HG03521 (cell line): ENCODE data around the gene TMEM252.

Experiments used
- ATAC-seq: cut with Tn5 transposase; IDR thresholded peaks from one replicate; pipeline ENCODE4 v1.9.1; 2021; ENCODE audit warnings: mild to moderate bottlenecking, moderate library complexity; ENCODE audit not compliant: unreplicated experiment

The TMEM252 gene, protein sequence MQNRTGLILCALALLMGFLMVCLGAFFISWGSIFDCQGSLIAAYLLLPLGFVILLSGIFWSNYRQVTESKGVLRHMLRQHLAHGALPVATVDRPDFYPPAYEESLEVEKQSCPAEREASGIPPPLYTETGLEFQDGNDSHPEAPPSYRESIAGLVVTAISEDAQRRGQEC

DNA sequence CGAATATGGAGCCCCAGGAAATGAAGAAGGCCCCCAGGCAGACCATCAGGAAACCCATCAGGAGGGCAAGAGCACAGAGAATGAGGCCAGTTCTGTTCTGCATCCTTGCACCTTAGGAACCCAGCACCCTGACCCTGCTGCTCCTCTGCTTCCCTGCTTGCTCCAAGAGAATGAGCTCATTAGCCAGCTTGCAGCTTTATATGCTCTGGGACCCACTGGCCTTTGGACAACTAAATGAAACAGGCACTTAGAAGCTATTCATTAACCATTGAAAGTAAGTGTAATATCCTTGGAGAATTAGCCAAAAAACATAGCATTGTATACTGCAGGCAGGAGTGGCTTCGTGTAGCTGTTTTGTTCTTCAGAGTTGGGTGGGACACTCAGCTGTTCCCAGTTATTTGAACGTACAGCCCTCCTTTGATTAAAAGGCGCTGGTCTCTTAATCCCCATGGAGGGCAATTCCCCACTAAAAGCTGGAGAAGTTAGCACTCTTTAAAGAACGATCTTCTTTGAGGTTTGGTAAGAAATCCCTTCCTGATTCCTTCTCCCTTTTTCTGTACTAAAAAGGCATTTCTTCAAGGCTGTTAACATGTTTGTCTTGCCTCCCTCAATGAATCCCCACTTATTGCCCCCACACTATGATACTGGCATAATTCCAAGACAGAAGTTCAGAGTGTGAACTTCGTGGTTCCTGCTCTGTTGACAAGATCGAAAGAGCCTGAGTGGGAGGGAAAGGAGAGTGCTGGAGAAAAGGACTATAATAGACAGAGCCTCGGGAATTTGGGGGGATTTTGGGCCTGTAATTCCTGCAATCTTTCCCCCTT is at the start of gene TMEM252:
TSS of gene TMEM252 (minus strand) at position 172 of the 824 bp plus-strand sequence. CDS start at position 103, 69 bp downstream.
- no peak for ATAC-seq

DNA sequence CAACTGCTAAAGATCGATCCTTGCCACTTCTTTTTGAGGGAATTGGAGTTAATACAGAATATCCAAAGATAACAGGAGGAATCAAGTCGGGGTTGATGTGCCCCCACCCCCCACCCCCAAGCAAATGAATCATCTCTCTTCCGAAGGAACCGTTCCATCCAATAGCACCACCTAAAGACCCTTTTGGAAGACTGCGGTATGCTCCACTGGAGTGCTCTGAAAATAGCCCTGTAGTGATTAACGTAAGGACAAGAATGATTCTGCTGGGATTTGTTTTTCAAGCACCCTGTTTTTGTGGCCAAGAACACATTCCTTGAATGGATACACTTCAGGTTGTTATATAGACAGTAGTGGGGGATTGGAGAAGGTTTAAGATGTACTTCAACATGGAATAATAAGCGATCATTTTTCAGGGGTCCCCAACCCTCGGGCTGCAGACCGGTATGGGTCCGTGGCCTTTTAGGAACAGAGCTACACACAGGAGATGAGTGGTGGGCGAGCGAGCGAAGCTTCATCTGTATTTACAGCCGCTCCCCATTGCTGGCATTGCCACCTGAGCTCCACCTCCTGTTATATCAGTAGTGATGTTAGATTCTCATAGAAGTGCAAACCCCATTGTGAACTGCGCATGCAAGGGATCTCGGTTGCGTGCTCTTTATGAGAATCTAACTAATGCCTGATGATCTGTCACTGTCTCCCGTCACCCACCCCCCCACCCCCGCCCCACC is 44.5 kb upstream of the TMEM252 start:
- ATAC-seq, result no peak

GRCh38 chr9:68584189-68585033 is 43.7 kb upstream of the TMEM252 start:
- ATAC-seq, result peak; percentile 89

GRCh38 chr9:68581696-68582095 is 41.0 kb upstream of the TMEM252 start:
- no peak for ATAC-seq

DNA sequence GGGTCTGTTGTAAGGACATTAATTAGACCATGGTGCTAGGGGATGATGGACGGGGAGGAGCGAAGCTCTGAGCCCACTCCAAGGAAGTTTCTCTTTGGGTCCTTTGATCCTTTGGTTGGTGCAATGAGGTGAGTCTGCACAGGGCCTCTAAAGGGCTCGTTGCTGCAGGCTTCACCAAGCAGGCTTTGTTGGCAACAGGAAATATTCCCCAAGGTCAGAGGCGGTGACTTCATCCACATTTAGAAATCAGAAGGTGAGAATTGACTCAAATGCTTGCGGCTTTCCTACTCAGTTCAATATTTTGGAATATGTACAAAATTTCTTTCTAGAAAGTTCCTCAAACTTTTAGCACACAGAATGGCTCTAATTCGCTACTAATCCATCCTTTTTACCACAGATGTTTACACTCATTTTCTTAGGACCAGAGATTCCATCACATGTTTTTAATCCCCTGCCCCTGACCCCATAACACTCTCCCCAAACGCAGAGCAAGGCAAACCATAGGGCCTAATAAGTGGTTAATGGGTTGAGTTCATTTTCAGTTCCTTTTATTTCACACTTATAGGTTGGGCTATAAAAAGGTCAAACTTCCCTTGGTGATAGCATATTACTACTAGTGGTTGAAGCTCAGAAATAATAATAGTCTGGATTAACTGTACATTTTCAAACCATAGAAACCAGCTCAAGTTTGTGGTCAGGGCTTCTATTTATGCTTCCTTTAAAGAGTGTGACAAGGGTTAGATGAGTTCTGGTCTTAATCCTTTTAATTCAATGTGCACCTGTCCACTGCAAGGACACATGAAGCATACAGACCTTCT is 37.3 kb upstream of the TMEM252 start:
- peak; percentile 79 for ATAC-seq

DNA sequence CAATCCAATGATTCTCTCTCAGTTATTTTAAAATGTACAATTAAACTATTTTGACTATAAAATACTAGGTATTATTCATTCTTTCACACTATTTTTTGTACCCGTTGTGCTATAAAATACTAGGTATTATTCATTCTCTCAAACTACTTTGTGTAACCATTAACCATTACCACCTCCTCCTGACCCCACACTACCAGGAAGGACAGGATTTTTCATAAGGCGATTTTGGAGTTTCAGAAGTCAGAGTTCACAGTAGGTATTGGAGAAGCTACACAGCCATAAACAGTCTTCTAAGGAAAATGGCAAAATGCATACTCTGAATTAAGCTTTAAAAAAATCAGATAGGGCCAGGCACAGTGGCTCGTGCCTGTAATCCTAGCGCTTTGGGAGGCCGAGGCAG is 35.1 kb upstream of the TMEM252 start:
- ATAC-seq, result no peak

DNA sequence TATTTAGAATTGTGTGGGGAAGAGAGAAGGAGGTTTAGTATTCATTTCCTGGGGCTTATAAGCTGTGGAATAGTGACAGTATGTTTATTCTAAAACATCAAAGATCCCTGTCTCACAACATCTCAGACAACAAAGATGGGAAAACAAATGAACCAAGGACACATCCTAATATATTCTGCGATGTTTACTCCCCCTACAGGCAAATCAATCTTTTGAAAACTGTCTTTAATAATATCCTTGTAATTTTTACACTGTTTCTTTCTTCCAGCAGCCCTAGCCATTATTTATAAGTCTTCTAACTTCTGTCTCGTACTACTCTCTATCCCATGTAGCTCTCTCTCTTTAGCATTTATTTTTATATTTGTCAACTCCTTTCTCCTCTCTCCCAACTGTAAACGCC is 33.5 kb upstream of the TMEM252 start:
- no peak for ATAC-seq

DNA sequence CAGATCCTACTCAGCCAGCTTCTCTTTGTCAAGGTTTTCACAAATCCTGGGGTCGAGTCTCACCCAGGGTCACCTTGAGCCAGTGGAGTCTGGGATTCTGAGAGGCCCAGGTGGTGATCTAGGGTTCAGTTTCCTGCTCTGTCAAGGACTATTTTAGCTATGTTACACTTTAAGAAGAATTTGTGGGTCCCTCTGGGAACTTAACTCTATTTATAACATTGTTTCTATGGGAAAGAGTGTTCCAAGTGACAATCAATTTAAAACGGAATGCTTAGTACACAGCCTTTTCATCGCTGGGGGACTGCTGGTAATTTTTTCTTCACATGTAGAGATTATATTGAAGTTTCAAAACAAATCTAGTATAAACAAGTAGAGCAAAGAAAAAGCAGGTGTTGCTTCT is 26.9 kb upstream of the TMEM252 start:
- no peak for ATAC-seq

DNA sequence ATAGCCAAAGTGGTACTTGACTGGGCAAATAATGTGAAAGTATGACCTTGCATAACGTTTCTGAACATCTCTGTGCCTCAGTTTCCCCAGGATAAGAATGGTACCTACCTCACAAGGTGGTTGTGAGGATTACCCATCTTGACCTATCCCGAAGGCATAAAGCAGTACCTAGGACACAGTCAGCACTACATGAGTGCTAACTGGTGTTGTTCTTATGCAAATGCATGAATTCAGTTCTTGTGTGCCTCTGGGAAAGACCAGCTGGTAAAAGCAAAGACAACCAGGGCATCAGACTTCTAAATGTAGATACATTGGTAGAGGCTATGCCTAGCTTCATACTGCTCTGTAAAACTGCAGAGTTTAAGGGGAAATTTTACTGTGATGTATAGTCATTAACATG is 21.8 kb upstream of the TMEM252 start:
- ATAC-seq, result no peak

- no peak for ATAC-seq
Measured at GRCh38 chr9:68560071-68560844, 19.6 kb upstream of the TMEM252 start.

- ATAC-seq, result no peak
Measured at GRCh38 chr9:68558545-68558944, 17.9 kb upstream of the TMEM252 start.

DNA sequence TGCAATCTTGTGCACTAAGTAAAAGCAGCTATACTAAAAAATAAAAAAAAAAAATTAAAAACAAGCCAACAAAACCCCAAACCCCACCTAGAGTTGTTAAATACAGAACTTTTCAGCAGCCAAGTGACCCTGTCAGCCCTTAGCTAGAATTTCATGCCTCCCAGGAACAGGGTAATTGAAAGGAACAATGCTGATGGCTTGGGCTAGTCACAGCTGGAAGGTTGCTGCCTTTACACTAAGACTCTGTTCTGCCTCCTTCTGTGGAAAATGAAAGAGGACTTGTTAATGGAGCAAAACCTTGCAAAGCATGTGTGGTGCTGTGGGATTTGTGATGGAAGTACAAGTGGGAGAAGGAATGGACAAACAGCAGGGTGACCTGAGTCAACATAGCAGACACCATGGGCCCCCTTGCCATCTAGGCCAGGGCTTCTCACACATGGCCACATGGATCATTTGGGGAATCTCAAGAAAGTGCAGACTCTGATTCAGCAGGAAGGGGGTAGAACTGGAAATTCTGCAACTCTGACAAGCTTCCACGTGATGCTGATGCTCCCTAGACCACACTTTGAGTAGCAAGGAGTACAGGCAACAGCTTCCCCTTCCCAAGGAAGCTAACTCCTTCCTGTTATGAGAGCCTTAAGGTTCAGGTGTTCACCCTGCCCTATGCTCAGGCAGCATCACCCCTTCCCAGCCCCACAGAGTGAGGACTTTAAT is 14.9 kb upstream of the TMEM252 start:
- no peak for ATAC-seq

DNA sequence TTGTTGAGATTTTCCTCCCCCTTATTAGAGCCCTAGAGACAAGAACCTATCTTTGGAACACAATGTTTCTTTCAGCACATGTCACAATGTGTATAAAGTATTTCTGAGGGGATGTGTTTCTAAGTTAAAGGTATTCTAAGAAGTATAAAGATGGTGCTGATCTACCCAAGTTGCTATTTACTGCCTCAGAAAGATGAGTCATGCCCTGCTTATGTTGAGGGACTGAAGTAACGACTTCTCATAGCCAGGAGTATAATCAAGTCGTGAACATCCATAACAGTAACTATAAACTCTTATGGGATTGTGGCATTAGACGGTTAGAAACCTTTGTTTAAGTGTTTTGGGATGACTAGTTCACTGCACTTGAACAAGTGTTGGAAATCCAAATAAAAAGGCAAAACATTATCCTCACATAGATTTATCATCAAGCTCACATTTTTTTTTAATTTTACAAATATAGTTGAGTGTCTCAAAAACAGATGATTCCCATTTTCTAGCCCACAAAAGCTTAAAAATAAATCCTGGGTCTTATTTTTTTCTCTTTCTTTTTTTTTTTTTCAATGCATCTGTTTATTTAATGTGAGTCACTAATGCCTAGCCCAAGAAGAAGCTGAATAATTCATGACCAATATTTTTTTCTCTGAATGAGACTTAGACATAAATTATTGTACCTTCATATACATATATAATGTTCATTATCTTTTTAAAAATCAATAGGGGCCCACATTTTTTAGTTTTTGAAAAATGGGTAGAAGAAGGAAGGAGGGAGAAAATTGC is 12.2 kb upstream of the TMEM252 start:
- ATAC-seq, result no peak

DNA sequence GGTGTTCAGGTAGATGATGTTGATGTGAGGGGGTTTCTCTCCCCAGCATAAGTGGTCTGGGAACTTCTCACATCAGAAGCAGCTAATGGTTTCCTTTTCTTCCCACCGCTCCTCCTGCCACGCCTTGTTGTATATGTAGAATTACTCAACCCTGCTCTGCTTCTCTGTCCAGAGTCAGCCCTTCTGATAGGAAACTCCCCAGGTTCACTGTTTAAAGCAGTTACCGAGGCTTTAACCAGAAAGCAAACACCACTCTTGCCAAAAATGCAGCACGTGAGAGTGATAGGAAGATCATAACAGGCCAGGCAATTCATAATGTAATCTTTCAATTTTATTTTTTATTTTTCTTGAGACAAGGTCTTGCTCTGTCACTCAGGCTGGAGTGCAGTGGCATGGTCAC is 10.5 kb upstream of the TMEM252 start:
- no peak for ATAC-seq

DNA sequence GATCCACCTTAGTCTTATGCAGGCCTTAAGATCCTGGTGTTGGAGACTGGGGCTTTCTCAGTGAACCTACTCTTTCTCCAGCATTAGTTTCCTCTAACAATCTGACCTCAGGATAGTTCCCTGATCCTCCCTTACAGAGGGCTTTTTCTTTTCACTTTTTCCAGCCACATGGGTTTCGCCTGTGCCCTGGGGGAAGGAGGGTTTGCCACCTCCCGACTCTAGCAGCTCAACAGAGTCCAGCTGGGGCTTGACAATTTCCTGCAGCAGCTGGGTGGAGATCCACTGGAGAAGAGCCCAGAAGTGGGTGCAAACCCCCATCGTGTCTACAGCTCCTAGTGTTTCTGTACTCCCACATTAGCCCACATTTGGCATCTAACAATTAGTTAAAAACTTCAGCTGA is 7.6 kb upstream of the TMEM252 start:
- no peak for ATAC-seq

DNA sequence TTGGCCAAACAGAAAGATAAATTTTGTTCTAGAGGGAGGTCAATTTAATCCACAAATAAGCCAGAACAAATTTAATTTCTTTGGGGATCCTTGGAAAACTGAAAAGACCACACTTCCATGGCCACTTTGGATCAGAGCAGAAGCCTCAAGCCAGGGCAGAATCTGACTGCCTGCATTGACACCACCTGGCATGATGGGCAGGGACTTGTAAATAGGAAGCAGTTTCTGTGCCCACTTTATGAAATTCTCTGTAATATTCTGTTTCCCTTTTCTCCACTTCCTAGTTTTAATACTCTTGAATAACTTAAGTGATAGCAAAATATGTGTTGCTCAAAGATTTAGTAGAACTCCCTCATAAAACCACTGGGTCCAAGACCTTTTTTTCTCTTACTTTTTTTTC is 6.7 kb upstream of the TMEM252 start:
- ATAC-seq, result no peak

DNA sequence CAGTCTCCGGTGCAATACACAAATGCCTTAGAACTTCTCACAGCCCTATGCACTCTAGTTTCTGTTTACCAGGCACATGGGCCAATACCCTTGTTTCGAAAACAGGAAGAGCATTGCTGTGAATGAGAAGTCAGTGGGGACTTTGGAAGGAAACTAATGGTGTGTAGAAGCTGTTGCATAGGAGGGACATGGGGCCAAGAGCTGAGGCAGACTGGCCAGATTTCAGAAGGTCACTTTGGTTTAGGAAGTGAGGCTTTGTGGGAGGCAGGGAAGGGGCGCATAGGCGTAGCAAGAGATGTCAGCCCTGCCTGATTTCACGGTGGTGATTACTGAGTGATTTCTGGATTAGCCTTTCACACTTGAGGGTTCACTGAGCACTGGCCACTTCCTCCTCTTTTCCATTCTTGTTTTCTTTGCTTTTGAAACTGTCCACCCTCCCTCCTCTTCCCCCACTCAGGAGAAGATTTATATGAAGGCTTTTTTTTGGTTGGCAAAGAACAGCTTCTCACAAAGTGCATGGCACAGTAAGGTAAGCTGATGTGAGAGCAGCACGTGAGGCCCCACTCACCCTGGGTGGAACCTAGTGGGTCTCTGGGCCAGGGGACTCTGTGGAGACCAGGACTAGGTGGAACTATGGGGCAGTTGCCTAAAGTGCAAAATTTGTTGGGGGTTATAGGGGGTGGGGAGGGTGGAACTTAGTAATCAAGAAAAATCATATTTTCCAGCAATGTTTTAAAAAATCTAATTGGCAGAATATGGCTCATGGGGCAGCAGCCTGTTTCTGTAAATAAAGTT is 6.1 kb upstream of the TMEM252 start:
- ATAC-seq, result peak; percentile 80
